Right renal cortex interstitium (tissue), 3 donors: ENCODE measurements around the gene FAM163B. TPM values are rescaled to one million over a fixed set of nuclear protein-coding genes. Genes with fewer than 3 reads are reported as not detected.
"Not testable (repeated sequence)": the region's sequence is repeated elsewhere in the genome, so short reads cannot be mapped to it uniquely, and the experiment has no call there.

Source experiments
- DNase-seq, 3 donors: peaks; one replicate each; pipeline ENCODE4 v3.0.0-alpha.2; 2013; ENCODE audit warnings: low read depth in 3 of 3, low spot score in 2 of 3
- polyA plus RNA-seq, 3 donors: library from polyadenylated mRNA; unstranded; fragments of 120-200 nt; gene quantifications; one replicate each; pipeline ENCODE4 v1.2.1, GENCODE V29; 2013; ENCODE audit not compliant: insufficient read length in 3 of 3

The FAM163B gene
- polyA plus RNA-seq, 3 donors = 0.16 to 0.21 TPM; not detected in 1

- no peak for DNase-seq
These were observed 35.2 kb downstream of the FAM163B start for GRCh38 chr9:133573791-133574515.

GRCh38 chr9:133572821-133573361 lies 36.3 kb downstream of the FAM163B start:
- DNase-seq = no peak

DNA sequence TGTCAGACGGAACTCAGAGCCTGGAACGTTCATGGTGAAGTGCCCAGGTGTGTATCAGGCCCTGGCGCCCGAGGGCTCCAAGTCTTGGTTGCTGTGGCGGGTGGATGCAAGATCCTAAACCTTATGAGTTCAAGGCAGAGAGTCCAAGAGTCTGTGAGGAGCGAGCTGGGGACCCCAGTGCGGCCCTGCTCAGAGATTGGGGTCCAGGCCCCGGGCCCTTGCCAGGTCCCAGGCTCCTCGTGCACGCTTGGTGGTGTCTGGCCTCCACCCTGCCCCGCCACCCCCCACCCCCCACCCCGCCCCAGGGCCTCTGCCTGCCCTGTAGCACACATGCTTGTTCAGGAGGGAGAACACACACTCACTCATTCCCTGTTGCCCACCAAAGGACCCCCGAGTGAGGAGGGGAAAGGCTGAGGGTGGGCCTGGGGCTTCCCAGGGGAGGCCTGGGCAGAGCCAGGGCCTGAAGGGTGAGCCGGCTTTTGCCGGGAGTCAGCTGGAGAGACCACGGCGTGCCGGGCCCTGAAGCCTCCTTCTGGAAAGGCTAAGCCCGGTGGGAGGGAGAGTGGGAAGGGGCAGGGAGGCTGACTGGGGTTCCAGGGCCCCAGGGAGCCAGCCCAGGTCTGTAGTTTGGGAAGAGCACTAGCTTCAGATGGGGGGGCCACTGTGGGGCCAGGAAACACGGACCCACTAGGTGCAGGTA lies 37.1 kb downstream of the FAM163B start:
- no peak for DNase-seq

- DNase-seq = no peak
These were observed 37.7 kb downstream of the FAM163B start for GRCh38 chr9:133571391-133571890.

DNA sequence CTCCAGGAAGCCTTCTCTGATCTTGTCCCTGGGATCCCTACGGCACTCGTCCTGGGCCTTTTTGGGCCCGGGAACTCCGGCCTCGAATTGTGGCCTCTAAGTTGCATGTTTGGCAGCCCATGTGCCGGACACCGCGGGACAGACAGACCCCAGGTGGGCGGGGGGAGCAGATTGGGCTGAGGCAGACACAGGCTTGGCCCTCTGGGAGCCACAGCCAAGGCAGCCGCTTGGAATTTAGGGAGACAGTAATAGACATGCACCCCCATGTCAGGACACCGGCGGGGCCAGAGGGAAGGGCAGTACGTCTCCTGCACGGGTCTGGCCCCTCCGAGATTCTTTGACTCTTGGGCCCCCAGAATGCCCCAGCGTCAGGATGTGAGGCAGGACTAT lies 38.5 kb downstream of the FAM163B start:
- DNase-seq = no peak

- DNase-seq = no peak
These were observed 39.1 kb downstream of the FAM163B start for GRCh38 chr9:133569891-133570690.

- DNase-seq = no peak
These were observed 39.9 kb downstream of the FAM163B start for GRCh38 chr9:133569121-133569785.

- DNase-seq = no peak
These were observed 41.0 kb downstream of the FAM163B start for GRCh38 chr9:133568186-133568585.

GRCh38 chr9:133566817-133567216 lies 42.4 kb downstream of the FAM163B start:
- no peak for DNase-seq

- no peak for DNase-seq
These were observed 42.8 kb downstream of the FAM163B start for GRCh38 chr9:133566382-133566781.

DNA sequence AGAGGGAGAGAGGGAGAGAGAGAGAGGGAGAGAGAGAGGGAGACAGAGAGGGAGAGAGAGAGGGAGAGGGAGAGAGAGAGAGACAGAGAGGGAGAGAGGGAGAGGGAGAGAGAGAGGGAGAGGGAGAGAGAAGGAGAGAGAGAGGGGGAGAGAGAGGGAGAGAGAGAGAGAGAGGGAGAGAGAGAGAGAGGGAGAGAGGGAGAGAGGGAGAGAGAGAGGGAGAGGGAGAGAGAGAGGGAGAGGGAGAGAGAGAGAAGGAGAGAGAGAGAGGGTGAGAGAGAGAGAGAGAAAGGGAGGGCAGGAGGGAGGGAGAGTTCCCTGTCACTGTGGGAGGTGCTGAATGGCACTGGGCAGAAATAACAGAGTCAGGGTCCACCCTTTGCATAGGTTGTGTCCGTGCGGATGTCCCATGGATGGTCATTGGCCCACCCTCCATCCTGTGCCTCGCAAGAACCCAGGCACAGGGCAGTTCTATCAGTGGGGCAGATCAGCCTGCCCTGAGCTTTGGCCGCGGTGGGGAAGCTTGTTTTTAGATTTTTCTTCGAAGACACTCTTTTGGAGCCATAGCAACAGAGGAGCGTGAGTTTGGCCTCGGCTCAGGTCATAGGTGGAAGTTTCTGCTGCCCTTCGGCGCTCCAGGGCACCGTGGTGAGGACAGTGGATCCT lies 44.6 kb downstream of the FAM163B start:
- no peak for DNase-seq

DNA sequence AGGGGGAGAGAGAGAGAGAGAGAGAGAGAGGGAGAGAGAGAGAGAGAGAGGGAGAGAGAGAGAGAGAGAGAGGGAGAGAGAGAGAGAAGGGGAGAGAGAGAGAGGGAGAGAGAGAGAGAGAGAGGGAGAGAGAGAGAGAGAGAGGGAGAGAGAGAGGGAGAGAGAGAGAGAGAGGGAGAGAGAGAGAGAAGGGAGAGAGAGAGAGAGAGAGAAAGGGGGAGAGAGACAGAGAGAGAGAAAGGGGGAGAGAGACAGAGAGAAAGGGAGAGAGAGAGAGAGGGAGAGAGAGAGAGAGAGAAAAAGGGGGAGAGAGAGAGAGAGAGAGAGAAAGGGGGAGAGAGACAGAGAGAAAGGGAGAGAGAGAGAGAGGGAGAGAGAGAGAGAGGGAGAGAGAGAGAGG lies 45.4 kb downstream of the FAM163B start:
- DNase-seq = not testable (repeated sequence)

GRCh38 chr9:133563291-133563796 lies 45.8 kb downstream of the FAM163B start:
- no peak for DNase-seq

GRCh38 chr9:133562611-133563290 lies 46.4 kb downstream of the FAM163B start:
- no peak for DNase-seq

- DNase-seq = no peak
These were observed 47.1 kb downstream of the FAM163B start for GRCh38 chr9:133561976-133562554.

DNA sequence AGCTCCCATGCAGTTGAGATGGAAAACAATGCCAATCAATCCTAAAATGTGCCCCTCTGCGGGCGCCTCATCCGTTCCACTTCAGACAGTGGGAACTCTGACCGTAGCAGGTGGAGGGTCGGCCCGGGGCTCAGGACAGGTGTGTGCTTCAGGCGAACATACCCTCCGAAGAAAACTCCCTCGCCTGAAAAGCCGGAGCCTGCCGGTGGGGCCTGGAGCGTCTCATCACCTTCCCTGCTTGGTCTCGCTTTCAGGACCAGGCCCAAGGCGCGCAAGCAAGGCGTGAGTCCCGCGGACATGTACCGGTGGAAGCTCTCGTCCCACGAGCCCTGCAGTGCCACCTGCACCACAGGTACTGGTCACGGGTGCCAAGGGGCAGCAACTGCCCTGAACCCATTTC lies 48.2 kb downstream of the FAM163B start:
- DNase-seq = no peak

DNA sequence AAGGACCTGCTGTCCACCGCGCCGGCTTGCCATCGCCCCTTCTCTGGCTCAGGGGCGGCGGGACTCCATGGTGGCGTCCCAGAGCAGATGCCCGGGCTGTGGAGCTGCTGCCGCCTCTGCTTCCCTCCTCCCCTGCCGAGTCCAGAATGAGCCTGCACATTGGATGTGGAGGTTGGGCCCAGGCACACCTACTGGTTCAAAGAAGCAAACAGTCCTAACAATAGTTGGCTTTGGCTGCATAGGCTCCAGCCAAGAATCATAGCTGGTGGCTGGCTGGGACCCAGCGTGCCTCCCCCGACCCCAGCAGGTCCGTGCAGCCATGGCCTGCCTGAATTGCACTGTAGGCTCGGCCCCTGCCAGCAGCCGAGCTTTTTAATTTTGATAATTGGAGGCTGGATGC lies 48.9 kb downstream of the FAM163B start:
- DNase-seq = no peak

GRCh38 chr9:133558191-133559126 lies 50.7 kb downstream of the FAM163B start:
- DNase-seq = no peak
